ENCODE measurements around the gene GOLGA8B.
"Not testable (repeated sequence)": the region's sequence is repeated elsewhere in the genome, so short reads cannot be mapped to it uniquely, and the experiment has no call there.

The GOLGA8B gene

DNA sequence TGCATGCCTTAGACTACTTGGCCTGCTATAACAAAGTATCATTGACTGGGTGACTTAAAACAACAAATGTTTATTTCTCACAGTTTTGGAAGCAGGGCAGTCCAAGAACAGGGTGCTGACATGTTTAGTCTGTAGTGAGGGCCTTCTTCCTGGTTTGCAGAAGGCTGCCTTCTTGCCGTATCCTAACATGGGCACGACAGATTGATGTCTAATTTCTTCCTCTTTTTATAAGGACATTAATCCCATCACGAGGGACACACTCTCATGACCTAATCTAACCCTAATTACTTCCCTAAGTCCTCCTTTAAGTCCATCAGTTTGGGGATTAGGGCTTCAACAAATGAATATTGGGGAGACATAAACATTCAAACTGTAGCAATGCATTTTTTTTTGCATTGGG is 10.9 kb upstream of the GOLGA8B start:
- no peak for DNase-seq

DNA sequence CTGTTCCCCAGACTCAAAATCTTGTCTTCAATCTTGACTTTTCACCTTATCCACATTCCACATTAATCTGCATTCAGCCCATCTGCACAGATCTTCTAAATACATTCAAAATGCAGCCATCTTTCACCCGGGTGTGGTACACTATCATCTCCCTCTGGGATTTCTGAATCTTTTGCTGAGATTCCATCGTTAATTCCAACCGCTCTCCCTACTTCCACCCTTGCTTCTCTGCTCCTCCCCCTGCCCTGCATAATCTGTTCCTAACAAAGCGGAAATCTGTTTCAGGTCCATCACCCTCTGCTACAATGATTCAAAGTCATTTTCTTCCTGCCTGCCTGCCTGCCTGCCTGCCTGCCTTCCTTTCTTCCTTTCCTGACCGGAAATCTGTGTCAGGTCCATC is 7.9 kb upstream of the GOLGA8B start:
- DNase-seq: no peak

DNA sequence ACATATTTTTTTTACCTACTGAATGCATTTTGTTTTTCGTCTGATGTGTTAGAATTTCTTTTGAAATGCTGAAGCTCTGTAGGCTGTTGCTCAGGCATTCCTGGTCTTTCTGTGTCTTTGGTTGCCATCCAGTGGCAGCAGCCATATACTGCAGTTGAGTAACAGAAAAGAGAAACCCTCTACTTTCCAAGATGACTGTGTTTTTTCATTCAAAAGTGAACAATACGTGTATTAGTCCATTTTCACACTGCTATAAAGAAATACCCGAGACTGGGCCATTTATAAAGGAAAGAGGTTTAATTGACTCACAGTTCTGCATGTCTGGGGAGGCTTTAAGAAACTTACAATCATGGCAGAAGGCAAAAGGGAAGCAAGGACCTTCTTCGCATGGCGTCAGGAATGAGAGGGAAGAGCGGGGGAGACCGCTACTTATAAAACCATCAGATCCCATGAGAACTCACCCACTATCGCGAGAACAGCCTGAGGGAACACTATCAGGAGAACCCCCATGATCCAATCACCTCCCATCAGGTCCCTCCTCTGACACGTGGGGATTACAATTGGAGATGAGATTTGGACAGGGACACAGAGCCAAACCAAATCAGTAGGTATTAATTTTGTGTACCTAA is 4.7 kb upstream of the GOLGA8B start:
- DNase-seq: peak; percentile 64

DNA sequence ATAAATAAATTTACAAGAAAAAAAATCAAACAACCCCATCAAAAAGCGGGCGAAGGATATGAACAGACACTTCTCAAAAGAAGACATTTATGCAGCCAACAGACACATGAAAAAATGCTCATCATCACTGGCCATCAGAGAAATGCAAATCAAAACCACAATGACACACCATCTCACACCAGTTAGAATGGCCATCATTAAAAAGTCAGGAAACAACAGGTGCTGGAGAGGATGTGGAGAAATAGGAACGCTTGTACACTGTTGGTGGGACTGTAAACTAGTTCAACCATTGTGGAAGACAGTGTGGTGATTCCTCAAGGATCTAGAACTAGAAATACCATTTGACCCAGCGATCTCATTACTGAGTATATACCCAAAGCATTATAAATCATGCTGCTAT is 2.5 kb upstream of the GOLGA8B start:
- not testable (repeated sequence) for DNase-seq

GRCh38 chr15:34584996-34585395 is 1.5 kb upstream of the GOLGA8B start:
- DNase-seq: no peak

GRCh38 chr15:34584330-34584668 is 848 bp upstream of the GOLGA8B start:
- DNase-seq: no peak

DNA sequence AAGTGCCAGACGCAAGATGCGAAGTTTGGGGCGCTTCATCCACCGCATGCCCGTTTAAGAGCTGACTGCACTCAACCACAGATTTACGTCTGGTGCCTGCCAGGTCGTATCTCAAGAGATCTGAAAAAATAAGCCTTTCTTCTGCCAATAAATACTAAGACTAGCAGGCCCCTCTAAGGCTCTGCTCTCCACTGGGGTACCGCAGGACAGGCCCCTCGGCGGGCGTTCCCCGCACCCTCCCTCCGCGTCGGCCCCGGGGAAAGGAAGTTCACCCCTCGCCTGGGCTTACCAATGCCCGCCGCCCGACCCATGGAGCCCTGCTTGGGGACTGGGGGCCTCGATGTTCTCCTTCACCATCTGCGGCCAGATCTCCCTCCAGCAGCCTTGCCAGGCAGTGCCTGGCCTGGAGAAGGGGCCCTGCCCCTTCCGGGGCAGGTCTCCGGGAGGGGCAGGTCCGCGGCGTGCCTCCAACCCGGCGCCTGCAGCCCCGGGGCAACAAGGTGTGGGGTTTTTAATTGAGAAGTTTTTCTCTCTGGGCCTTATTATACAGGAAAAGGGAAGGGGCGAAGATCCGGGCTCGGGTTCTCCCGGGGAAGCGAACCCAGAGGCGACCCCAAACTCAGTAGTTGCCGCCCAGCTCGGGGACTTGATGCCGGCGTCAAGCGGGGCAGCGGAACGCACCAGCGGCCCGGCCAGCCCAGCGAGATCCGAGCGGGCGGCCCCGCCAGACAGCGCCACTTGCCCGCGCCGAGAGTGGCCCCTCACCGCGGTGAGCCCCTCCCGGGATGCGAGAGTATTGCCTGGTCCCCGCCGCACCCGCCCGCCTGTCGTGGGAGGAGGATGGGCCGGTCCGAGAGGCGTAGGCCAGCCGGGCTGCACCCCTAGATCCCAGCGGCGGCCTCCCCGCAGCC is 735 bp downstream of the GOLGA8B start:
- DNase-seq: peak; percentile 33

- DNase-seq: not testable (repeated sequence)
Observed at GRCh38 chr15:34581687-34582460, 1.6 kb downstream of the GOLGA8B start.

DNA sequence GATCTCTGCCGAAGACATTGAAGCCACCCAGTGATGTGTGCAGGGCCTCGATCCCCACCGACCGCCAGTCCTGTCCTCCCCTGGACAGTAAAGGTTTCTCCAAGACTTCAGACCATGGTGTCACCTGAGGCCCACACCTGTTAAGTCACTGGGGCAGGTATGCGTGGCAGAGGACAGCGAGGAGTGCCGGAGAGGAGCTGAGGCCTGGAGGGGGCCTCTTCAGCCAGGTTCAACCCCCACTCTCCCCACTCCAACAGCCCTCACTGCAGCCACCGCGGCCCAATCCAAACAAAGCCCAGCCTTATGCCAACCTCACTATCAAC is 2.4 kb downstream of the GOLGA8B start:
- no peak for DNase-seq

GRCh38 chr15:34580251-34581042 is 3.0 kb downstream of the GOLGA8B start:
- not testable (repeated sequence) for DNase-seq

DNA sequence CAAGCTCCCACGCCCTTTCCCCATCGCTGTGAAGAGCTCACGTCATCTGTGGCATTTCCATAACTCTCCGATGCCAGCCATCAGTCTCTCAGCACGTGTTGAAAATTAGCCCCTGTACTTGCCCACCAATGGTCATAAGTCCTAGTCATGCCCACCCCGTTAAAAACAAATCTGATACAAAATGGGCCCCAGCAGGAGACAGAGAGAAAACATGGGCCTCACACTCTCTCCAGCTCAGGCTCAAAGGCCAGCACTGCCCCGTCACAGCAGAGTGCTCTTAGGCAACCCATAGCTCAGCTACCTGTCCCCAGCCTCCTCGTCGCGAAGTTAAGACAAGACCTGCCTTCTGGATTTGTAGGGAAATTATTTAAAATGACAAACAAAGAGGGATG is 5.2 kb downstream of the GOLGA8B start:
- no peak for DNase-seq

DNA sequence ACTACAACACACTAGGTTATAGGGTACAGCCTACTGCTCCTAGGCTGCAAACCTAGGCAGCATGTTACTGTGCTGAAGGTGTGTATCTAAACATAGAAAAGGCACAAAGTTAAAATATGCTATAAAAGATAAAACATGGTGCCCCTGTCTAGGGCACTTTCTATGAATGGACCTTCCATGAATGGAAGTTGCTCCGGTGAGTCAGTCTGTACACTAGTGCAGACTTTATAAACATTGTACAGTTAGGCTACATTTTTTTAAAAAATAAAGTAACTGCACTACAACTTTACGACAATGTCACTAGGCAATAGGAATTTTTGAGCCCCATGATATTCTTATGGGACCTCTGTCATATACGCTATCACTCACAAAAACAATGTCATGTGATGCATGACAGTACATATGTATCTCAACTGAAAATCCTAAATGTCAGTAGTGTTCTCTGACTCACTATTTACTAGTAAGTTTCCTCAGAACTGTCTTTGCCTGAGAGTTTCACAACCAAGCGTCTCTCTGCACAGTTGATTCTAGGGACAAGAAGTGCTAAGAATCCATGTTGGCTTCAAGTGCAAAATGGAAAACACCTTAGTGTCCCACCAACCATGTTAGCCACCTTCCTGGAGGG is 5.7 kb downstream of the GOLGA8B start:
- not testable (repeated sequence) for DNase-seq

DNA sequence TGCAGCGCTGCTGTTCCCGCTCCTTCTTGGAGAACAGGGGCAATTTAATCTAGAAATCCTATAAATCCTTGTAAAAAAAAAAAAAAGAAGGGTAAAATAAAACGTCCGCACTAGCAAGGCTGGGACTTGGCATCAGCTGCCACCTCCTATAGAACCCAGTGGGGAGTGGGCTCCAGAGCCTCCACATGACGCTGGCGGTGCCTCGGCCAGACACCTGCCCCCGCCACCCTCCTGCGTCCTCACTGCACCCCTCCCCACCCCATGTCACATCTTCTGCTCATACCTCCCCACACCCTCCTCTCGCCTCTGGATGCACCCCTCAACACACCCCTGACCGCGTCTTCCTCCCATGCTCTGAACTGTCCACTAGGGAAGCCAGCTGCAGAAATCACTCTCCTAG is 8.4 kb downstream of the GOLGA8B start:
- DNase-seq: not testable (repeated sequence)

DNA sequence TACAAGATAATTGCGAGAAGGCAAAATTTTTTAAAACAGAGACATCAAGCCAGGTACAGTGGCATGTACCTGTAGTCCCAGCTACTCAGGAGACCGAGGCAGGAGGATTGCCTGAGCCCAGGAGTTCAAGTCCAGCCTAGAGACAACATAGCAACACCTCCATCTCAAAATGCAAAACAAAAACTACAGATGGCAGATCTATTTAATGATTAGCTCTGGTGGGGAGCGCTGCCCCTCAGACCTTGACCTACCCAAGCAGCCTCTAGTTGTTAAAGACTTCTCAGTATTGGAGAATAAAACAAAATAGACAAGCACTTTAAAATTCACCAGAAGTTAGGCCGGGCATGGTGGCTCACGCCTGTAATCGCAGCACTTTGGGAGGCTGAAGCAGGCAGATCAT is 10.5 kb downstream of the GOLGA8B start:
- DNase-seq: not testable (repeated sequence)

DNA sequence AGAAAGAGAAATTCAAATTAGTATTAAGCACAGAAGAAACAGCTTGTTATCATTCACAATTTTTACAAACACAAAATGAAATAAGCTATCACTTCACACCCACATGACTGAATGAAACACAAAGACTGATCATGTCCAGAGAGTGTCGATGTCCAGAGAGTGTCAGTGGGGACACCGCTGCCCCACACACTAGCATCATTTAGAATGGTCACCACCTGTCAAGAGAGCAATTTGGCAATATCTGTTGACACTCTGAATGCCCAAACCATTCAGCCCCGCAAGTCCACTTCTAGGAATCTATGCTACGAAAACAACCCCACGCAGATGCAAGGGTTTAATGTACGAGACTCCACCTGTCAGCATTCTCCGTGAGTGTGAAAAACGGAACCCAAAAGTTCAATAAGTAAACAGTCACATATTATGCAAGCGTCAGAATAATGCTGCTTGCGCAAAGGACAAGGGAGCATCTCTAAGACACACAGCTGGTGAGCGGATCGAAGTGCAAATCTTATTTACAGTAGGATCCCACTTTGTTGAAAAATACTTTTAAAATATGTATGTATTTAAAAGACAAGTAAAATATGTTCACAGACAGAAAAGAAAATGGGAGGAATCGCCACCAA is 11.3 kb downstream of the GOLGA8B start:
- DNase-seq: not testable (repeated sequence)

GRCh38 chr15:34569670-34570396 is 13.6 kb downstream of the GOLGA8B start:
- not testable (repeated sequence) for DNase-seq

GRCh38 chr15:34567174-34567573 is 16.3 kb downstream of the GOLGA8B start:
- DNase-seq: not testable (repeated sequence)

DNA sequence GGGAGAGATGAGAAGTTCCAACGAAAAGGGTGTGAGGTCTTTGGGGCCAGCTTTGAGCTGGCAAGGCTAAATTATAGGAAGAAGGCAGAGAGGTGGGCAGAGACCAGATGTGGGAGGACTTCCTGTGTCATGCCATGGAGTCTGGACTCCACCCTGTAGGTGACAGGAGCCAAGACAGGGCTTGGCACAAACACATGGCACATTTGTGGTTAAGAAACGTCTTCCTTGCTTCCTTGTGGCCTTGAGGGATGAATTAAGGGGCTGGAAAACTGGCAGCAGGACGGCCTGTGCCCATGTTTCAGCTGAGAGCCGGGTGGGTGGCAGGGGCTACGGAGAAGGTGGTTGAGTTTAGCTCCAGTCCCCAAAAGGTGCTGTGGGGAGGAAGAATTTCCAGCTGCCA is 18.7 kb downstream of the GOLGA8B start:
- DNase-seq: not testable (repeated sequence)

GRCh38 chr15:34560814-34561213 is 22.6 kb downstream of the GOLGA8B start:
- not testable (repeated sequence) for DNase-seq

GRCh38 chr15:34559764-34560163 is 23.7 kb downstream of the GOLGA8B start:
- not testable (repeated sequence) for DNase-seq

DNA sequence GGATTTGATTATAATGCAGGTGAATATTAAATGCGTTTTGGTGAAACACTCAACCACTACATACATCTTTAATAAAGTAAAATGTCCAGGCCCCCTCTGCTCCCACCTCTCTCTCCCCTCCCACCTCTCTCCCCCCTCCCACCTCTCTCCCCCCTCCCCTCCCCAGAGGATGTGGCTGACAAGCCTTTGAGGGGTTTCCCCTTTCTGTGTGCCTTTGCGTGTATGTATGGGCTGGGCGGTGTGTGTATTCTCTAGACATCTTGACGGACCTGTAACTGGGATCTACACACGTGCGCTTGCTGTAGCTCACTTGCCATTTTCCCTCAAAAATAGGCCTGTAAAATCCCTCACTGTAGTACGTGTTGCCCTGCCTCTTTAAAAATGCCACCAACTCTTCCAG is 28.3 kb downstream of the GOLGA8B start:
- not testable (repeated sequence) for DNase-seq

Data from activated CD8-positive, alpha-beta memory T cell treated with anti-CD3 and anti-CD28 coated beads, Interleukin-2, amount 50 U/mL, for 4 hours (primary cell).